ENCODE results near the gene SCIN.
"Not testable (repeated sequence)": the region's sequence is repeated elsewhere in the genome, so short reads cannot be mapped to it uniquely, and the experiment has no call there.

The SCIN gene

DNA sequence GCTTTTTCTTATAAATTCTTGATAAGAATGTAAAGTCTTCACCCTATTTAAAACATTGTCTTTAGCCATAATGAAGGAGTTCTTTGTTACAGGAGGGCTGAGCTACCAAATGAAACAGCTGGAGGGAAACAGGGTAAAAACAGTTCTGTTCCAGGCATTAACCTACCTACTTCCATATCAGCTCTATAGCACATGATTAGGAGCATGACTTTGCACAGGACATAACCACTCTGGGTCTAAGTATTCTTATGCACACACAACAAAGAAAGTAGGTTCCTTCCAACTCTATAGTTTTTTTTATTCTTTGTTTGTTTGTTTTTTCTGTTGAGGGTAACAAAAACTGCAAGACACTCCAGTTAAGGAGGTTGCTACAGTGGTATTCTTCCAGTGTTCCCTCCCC, 52.7 kb downstream of the SCIN start:
- DNase-seq = no peak

DNA sequence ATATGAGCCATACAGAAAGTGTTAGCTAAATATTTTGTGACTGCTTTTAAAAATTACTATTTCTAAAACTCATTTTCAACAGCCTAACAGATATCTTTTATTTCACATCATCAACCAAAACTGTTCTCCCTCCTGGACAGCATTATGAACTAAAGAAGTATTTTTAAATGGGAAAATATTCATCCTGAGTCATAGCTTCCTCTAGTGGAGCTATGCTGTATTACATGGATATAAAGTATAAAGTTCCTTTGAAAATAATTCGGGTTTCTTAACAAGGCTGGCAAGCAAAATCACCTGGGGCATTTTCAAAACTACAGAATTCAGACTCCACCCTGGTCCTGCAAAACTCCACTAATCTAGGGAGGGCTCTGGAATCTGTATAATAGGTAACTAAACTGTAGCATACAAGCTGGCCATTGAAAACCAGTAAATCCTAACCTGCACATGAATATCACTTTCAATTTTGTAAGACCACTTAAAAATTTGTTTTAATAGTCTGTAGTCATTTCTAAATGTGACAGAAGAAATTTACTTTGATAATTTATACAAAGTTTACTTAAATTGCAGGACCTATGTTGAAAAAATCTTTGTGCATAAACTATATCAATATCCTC, 53.5 kb downstream of the SCIN start:
- no peak for DNase-seq

DNA sequence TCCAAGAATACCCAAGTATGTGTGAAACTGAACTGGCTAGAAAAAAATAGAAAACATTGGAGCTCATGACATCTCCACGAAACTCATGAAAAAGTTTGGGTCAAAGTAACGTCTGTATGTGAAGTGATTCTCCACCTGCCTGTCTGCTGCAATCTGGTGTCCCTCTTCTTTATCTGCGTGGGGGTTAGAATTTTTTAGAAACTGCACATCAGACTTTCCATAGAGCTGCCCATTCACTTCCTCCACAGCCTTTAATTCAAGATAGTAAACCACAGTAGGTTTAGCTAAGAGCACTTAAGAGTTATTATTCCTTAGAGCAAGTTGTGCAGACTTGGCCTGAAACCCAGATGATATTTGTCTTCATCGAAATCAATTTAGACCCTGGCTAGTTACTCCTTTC, 55.3 kb downstream of the SCIN start:
- no peak for DNase-seq

DNA sequence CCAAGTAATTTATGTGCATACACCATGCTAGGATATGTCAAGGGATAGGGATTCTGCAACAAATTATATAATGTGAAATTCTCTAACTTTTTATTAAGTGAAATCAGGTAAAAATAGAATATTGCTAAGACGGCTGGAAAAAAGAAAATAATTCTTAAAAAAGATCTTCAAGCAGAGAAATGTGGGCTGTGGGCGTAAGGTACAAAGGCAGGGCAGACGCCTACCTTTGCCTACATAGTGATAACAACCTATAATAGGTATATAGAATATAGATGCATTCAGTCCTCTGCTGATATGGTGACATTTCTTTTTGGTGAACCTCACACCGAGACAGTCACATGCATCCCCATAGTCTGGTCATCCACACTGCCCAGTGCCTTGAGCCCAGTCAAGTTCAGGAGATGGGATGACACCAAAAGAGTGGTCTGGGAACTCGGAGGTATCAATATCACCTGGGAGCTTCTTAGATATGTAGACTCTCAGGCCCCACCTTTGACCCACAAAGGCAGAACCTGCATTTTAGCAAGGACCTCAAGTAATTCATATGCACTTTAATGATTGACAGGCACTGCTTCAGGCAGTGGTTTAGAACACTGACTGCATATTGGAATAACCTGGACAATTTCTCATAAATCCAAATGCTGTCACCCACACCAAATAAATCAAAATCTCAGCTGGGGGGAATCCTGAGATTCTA, 59.4 kb downstream of the SCIN start:
- no peak for DNase-seq

DNA sequence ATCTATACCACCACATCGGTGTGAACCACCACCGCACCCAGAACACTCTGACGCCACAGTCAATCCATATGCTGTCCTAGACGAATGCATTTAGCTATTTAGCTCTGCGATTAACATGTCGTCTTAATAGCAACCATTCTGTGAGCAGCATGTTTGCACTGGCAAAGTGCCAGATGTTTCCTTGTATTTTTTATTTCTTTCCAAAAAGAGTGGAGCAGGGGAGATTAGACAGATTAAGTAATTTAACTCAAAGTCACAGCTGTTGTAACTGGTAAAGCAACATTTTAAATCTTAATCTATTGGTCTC, 59.9 kb downstream of the SCIN start:
- DNase-seq = no peak

DNA sequence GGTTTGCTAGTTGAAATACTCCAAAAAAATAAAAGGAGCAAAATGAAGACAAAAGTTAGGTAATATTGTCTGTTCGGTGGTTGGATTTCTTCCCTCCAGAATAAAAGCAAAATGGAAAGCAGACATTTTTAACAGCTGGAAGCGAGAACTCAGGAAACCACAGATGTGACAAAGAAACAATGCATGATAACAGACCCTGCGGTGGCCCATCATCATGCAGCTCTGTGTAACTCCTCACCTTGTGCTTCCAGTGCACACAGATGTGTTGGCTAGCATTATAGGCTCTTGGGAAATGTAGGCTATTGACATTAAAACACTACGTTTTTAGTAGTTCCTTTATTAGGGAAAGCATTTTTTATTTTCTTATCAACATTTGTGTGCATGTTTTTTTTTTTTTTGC, 63.1 kb downstream of the SCIN start:
- no peak for DNase-seq

DNA sequence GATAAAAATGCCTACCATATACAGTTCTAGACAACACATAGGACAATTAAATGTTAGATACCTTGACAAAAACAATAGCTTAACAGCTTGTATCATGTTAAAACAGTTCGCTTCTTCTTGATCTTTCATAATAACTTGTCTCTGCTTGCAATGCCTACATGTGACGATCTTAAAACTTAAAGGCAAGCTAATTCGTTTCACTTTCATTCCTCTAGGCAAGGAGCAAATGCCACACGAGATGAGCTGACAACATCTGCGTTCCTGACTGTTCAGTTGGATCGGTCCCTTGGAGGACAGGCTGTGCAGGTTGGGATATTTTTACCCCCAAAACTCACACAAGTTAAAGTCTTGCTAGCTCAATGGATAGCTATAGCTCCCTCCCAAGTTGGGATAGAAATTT, 65.3 kb downstream of the SCIN start:
- DNase-seq = no peak

DNA sequence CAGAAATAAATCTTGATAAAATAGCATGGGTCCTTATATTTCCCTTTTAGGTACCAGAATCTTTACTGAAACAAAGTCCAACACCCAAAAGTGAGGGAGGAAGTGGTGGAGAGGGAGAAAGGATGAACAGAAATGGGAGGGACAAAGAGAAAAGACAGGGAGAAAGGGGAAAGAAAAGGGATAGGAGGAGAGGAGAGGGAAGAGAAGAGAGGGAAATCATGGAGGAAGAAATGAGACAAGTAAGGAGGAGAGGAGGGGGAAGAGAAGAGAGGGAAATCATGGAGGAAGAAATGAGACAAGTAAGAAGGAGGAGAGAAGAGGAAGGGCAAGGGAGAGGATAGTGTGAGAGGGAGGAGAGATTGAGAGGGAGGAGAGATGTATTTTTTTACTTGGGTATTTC, 66.8 kb downstream of the SCIN start:
- DNase-seq = no peak

DNA sequence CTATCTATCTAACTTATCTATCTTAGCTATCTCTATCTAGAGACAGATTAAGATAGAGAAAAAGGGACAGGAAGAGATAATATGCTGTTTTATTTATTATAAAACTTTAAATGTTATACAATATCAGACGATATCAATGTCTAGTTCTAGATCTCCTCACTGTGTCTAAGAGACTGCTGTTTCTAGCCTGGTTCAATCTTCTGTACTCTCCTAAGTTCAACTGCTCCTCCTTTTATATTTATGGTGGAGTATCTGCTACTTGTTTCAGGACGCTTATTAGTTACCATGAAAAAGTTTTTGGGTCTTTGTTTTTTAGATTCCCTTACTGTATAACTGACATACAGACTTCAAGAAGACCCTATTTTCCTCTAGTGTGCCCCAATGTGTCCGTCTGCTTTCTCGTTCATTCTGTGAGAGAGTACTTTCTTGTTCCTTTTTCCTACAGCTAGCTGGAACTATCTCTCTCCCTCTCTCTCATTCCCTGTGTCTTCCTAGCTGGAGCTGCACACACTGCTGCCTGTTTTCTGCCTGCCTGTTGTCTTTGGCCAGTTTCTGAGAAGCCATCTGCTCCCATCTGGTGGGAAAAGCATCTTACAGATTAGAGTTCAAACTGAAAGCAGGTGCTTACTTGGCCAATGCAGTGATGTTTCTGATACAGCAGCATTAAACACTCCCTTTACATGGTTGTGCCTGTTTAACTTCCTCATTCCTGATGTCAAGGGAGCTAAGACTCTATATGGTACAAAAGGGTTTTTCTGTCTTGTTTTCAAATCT, 67.5 kb downstream of the SCIN start:
- no peak for DNase-seq

DNA sequence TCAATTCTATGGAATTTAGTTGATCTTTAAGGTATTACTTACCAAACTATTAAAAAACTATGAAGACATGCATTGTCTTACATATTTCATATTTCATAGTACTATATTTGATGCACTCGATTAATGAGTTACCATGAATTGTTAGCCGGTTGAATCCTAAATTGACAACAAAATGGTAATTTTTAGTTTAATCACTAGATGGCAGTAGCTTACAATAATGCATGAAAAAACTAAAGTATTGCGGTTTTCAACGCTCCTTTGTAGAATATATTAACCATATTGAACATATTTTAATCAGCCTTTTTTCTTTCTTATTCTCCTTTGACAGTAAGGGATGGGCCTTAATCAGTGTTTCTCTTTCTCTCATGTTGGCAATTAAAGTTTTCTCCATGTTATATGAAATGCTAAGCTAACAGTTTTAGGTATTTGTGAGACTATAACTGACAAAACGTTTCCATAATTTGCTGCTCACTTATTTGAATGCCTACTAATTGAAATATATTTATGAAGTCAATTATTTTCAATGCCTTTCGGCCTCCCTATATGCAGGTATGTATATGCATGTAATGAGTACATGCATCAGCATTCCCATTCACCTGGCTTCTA, 68.4 kb downstream of the SCIN start:
- peak in 1 of 2 experiments; percentile 37 for DNase-seq

DNA sequence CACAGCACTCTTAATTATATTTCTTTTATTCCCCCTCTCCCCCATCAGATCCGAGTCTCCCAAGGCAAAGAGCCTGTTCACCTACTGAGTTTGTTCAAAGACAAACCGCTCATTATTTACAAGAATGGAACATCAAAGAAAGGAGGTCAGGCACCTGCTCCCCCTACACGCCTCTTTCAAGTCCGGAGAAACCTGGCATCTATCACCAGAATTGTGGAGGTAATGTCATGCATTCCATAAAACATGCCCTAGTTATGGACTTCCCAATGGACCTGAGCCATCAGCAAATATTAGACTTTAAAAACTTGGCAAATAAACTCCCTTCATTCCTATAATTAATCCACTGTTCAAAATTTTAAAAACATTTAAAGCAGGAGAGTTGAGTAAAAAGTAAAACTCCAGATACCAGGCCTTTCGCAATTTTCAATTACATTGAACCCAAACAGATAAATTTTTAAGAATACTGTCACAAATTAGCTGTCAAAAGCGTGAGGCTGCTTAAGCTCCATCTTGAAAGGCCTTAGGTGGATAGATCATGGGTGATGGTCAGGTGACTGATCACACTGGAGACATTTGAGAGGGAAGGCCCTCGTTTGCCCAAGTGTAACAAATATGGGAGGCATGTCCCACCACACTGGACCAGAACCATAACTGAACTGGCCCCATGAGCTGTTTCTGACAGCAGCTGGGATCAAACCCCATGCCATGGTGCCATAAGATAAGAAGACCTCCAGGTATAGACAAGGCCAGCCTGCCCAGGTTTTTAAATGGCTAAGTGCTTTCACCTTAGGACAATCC, 70.0 kb downstream of the SCIN start:
- no peak for DNase-seq

DNA sequence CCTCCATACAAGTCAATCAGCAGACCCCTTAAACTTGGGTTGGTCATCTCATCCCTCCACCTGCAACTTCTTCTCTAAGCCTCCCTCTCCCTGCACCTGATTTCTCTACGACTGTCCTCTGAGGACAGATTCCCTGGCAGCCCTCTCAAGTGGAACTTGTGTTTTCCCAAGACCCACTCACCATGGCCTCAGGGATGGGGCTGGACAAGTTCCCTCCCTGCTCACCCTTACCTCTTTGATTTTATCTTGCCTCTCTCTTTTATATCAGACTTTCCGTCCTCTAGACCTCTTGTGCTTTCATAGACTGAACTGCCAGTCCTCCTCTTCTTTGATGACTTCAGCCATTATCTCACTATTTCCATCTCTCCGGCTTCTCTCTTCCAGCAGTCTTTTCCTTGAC, 70.7 kb downstream of the SCIN start:
- DNase-seq = no peak

DNA sequence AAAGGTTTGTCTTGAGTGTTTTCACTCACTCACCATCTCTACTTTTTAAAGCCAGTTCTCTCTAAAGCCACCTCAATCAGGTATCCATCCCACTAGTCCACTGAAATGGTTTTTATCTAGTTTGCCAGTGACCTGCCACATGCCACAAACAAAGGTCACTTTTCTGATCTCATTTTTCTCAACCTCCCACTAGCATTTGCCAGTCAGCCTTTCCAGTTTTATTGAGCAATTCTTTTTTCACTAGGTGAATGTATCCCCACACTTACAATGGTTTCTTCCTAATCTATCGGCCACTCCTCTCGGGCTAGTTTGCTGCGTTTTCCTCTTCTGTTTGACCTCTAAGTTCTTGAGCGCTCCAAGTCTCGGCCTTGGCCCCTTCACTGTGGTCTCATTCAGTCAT, 72.0 kb downstream of the SCIN start:
- no peak for DNase-seq

DNA sequence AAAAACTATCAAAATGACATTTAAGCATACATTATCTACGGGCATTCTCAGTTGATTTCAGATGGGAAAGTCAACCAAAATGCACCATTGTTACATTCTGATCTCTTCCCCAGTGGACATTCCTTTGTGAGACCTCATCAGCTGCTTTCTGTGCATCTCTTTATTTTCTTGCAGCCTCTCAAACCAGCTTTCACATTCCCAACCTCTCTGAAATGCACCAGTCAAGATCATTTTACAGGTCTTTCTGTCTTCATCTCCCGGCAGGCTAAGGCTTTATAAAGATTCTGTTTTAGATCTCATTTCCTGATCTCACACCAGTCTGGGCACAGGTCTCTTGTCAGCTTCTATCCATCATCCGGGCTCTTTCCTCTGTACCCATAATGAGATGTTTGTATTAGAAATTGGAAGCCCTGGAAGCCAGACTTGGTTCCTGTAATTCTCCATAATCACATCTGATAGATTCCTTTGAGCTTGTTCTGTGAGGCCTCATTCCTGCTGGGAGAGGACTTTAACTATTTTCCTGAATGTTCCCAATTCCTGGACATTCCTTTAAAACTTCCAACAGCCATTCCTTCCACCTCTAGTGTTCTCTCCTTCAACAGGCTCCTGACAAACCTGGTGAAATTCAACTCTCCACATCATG, 72.6 kb downstream of the SCIN start:
- no peak for DNase-seq

DNA sequence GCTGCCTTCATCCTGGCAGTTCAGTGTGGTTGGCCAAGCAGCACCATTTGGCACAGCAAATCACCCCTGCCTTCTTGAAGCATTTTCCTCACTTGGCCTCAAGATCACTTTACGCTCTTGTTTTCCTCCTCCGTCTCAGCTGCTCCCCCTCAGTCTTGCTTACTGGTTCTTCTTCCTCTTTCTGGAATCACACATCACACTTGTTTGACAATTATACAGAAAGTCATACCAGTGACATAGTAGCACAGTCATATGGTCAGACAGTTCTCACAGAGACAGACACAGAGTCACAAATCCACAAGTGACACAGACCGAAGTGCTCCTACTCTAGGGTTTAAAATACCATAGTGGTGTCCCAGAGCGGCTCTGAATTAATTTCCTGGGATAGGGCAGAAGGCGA, 73.1 kb downstream of the SCIN start:
- DNase-seq = no peak

DNA sequence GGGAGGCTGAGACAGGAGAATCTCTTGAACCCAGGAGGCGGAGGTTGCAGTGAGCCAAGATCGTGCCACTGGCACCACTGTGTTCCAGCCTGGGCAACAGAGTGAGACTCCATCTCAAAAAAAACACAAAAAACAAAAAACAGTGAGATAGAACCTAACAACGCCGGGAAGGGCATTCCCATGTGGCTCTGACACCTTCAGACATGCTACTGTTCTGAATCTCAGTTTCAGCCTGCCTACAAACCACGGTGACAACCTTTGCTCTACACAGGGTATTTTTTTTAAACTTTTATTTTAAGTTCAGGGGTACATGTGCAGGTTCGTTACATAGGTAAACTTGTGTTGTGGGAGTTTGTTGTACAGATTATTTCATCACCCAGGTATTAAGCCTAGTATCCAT, 74.7 kb downstream of the SCIN start:
- not testable (repeated sequence) for DNase-seq

DNA sequence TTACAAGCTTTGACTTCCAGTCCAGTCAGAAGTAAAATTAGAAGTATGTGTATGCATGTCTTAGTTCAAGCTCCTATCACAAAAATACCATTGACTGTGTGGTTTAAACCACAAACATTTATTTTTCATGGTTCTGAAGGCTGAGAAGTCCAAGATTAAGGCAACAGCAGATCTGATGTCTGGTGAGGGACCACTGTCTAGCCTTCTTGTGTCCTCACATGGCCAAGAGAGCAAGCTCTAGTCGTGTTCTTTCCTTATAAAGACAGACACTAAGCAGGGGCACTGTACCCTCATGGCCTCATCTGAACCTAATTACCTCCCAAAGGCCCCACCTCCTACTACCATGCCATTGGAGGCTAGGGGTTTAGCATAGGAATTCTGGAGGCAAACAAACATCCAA, 75.6 kb downstream of the SCIN start:
- DNase-seq = no peak

DNA sequence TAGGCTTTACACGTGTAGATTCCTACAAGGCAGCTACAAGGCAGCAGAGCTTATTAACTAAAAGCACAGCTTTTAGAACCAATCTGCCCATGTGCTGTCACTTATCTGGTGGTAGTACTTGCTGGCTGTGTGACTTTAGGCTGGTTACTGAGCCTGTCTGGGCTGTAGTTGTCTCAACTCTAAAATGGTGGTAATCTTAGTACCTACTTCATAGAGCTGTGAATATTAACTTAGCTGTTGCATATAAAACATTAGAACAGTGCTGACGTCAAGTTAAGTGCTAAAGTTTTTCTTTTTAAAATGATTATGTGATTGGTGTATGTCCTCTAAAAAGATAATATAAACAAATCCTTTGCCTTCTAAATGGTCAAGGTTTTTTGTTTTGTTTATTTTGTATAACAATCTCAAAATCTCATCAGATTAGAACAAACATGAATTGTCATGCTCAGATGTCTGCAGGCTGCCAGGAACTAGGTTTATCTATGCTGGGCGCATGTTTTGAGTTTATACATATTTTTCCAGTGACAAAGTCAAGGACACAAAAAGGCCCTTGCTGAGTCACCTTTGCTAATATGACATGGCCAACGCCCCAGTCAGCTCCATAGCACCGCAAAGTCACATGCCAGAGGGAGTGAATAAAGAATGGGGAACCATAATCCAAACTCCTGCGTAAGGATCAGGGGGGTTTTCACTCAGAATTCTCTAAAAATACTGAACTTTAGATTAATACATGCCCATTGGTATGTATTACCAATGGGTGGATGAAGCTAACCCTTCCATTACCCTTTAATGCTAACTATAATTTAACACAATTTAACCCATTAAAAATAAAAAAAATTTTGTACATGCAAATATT, 77.1 kb downstream of the SCIN start:
- no peak for DNase-seq

DNA sequence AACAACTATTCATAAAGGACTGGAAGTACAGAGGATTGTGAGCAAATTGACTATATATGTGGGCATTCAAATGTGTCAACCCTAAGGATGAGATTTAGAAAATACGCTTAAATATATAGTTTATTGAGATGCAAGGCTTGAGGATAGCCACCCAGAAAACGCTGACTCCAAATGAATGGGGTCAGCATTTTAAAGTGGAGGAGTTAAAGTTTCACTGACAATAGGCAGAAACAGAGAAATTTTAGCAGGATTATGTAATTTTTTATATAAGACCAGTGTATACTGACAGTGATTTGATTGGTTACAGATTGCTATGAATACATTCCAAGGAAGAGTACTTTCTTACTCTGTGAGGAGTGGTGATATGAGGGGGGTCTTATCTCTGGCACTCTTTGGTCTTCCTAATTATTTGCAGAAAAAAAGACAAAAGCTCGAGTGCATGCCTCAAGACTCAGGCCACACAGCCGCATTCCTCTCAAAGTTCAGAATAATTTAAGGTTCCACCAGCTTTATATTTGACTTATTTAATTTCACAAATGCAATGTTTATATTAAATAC, 78.3 kb downstream of the SCIN start:
- no peak for DNase-seq

DNA sequence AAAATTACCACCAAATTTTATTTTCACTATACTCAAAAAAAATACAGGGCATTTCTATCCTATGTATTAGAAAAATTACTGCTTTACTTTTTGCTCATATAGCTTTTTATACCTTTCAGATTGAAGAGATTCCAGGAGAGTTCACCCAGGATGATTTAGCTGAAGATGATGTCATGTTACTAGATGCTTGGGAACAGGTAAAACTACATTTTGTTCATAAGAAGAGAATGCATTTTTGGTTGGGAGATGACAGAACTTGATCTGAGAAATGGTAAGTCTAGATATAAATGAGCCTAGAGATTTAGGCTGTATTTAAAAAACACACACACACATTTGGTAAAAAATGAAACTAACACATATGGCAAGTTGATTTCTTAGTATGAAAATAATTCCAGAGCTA, 78.8 kb downstream of the SCIN start:
- no peak for DNase-seq

DNA sequence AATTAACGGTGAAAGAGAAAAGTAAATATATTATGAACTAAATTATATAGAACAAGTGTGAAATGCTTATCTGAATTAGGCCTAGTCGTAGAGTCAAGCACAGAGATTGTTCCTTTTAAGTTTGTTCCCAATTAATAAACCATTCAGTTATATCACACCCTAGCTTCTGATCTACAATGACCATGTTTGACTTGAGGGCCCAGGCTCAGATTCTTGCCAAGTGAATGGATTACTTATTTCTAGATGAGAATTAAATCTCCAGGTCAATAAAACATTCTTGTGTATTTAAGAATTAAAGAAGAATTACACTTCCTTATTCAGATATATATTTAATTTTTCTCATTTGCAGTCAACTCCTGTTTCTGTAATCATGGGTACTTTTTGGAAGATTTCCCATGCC, 79.6 kb downstream of the SCIN start:
- DNase-seq = no peak
